AG04449 (cell line): ENCODE data around the gene DMRT3.

Experiments
- CTCF ChIA-PET: fragments of 350-600 bp; formaldehyde crosslinking; extraction: SDS; loops from one replicate; lab custom pipeline; 2021; ENCODE audit warnings: antibody characterized with exemption; lab: Yijun Ruan, JAX
- POLR2A ChIA-PET: fragments of 400-600, 350-600 bp; formaldehyde crosslinking; extraction: SDS; loops from one replicate; lab custom pipeline; 2020; ENCODE audit warnings: antibody characterized with exemption, inconsistent platforms; lab: Yijun Ruan, JAX
- DNase-seq: peaks from one replicate; pipeline ENCODE4 v3.0.0-alpha.2; 2010; ENCODE audit warnings: low read depth, low spot score
- H3K4me3 ChIP-seq: 2 replicates; pipeline ENCODE4 v1.5.1; 2011; ENCODE audit warnings: low read depth, mild to moderate bottlenecking, control low read depth, low read length
- TF ChIP-seq, protein P1 (sequence below): IDR thresholded peaks from one replicate; pipeline ENCODE4 v1.5.1; 2011; ENCODE audit warnings: mild to moderate bottlenecking, moderate library complexity, low read length, control low read depth, inconsistent platforms; ENCODE audit not compliant: insufficient read depth; ENCODE audit errors: missing control alignments

DMRT3 gene, protein sequence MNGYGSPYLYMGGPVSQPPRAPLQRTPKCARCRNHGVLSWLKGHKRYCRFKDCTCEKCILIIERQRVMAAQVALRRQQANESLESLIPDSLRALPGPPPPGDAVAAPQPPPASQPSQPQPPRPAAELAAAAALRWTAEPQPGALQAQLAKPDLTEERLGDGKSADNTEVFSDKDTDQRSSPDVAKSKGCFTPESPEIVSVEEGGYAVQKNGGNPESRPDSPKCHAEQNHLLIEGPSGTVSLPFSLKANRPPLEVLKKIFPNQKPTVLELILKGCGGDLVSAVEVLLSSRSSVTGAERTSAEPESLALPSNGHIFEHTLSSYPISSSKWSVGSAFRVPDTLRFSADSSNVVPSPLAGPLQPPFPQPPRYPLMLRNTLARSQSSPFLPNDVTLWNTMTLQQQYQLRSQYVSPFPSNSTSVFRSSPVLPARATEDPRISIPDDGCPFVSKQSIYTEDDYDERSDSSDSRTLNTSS

DNA sequence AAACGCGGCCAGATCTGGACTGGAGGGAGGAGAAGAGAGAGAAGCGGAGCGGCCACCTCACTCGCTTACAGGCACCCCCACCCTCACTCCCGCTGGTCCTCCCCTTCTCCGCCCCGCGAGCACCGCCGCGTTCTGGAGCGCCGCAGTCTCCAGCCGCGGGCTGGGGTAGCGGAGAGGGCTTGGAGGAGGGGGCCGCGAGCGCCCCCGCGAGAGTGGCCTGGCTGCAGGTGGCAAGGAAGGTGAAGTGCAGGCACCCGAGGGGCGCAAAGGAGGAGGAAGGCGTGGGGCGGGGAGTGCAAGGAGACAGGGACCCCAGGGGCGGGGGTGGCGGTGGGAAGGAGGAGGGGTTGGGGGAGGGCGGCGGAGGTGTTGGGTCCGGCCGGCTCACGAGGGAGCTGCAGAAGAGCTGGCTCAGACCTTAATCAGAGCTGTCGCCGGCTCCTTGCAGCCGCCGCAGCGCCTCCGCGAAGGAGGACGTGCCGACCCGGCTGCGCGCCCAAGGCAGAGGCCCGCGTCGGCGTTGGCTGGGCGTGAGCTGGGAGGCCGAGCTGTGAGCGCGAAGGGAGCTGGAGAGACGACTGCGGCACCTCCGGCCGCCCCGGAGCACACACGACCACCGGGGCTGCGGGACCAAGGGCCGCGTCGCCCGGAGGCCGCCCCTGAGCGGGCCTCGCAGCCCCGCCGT is at the start of gene DMRT3:
Gene DMRT3 (plus strand): TSS at position 398 of the 685 bp plus-strand sequence. CDS start 347 bp downstream, outside the sequence.
- TF ChIP-seq, protein P1, sequence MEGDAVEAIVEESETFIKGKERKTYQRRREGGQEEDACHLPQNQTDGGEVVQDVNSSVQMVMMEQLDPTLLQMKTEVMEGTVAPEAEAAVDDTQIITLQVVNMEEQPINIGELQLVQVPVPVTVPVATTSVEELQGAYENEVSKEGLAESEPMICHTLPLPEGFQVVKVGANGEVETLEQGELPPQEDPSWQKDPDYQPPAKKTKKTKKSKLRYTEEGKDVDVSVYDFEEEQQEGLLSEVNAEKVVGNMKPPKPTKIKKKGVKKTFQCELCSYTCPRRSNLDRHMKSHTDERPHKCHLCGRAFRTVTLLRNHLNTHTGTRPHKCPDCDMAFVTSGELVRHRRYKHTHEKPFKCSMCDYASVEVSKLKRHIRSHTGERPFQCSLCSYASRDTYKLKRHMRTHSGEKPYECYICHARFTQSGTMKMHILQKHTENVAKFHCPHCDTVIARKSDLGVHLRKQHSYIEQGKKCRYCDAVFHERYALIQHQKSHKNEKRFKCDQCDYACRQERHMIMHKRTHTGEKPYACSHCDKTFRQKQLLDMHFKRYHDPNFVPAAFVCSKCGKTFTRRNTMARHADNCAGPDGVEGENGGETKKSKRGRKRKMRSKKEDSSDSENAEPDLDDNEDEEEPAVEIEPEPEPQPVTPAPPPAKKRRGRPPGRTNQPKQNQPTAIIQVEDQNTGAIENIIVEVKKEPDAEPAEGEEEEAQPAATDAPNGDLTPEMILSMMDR = no peak
- POLR2A ChIA-PET = no interaction called here
- CTCF ChIA-PET = no interaction called here
- no peak within 1 kb of the TSS for H3K4me3 ChIP-seq
- DNase-seq = no peak

DNA sequence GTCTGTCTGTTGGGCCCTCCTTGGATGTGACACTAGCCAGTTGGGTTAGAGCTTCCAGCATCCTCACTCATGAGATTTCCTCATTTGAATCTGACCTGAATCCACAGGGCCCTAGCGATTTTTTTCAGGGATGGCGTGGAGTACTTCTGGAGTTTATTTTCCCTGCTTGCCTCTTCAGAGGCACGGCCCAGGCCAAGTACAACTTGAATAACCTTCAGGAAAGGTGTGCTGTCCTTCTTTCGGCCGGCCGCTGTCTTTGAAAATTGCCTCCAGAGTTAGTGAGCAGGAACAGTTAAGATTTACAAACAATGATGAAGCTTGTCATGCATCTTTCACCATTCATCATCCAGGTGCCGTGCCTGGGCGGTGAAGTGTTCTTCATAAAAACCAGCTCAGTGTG is 49.5 kb upstream of the DMRT3 start:
- H3K4me3 ChIP-seq = no peak overlapping the region
- no peak for DNase-seq
- ChIA-PET POLR2A (no interaction called here), CTCF (interaction anchor here (1.8 kb wide), 1 partner anchor 77 kb away, joined by 4 read pairs; no protein-coding TSS in a partner anchor)
- TF ChIP-seq, protein P1 = no peak

DNA sequence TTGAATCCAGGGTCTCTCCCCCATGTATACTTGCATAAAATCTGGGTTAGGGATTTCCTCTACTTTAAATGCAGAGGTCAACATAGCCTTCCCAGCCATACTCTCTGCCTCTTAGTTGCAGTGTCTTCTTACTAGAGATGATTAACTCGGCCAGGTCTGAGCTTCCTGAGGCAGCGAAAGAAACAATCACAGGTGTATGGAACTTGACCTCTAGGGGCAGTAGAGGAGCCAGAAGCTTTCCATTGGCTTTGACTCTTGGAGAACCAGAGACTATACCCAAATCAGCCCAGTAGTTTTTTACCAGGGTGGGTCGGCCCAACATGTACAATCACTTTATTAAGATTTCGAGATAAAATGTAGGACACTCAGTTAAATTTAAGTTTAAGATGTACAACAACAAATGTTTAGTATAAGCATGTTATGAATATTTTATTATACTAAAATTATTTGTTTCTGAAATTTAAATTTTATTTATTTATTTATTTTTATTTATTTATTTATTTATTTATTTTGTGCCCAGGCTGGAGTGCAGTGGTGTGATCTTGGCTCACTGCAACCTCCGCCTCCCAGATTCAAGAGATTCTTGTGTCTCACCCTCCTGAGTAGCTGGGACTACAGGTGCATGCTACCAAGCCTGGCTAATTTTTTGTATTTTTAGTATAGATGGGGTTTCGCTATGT is 48.0 kb upstream of the DMRT3 start:
- TF ChIP-seq, protein P1 = peak; percentile 33
- DNase-seq = no peak
- ChIA-PET POLR2A (no interaction called here), CTCF (interaction anchor here (1.8 kb wide), 1 partner anchor 76 kb away, joined by 4 read pairs; no protein-coding TSS in a partner anchor)
- no peak overlapping the region for H3K4me3 ChIP-seq

DNA sequence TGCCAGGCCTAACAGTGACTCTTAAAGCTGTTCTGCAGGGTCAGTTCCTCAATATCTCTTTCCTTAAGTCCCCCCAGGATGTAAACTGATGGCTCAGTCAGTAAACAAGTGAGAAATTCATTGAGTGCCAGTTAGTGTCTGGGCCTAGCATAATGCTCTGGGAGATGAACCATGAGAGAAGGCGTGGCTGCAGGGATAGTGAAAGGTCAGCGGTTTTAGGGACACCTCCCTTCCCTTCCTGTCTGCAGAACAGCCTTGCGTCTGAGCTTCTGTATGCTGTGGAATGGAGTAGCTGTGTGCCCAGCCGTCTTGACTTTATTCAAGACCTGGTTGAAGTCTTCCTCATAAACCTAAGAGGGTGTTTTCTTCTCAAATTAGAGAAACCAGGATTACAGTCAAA is 46.7 kb upstream of the DMRT3 start:
- ChIA-PET CTCF (interaction anchor here (0.6 kb wide), 1 partner anchor 161 kb away, joined by 3 read pairs; no protein-coding TSS in a partner anchor), POLR2A (no interaction called here)
- DNase-seq = no peak
- H3K4me3 ChIP-seq = no peak overlapping the region
- TF ChIP-seq, protein P1 = no peak

DNA sequence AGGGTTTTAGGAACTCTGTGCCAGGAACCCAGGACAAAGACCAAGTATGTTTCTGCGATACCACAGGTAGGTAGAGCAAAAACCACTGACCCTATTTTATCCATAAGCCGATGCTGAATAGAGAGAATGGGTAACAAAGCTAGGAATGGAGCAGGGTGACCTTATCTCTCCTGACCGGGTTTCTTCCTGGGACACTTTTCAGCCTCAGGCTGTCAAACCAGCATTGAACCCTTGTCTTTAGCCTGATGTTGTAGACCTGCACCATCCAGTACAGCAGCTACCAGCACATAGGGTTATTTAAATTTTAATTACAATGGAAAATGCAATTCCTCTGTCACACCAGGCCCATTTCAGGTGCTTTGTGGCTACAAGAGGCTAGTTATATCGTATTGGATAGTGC is 43.1 kb upstream of the DMRT3 start:
- no peak overlapping the region for H3K4me3 ChIP-seq
- ChIA-PET POLR2A (no interaction called here), CTCF (no interaction called here)
- no peak for DNase-seq
- TF ChIP-seq, protein P1 = no peak
